ENCODE results near the gene TOM1L1. TPM values are rescaled to one million over a fixed set of nuclear protein-coding genes. Genes with fewer than 3 reads are reported as not detected.

The TOM1L1 gene
- total RNA-seq, 1 experiment from 2014 or later, result 44.6 TPM

GRCh38 chr17:54983260-54983659 is 82.6 kb downstream of the TOM1L1 start:
- Mint-ChIP-seq H3K9me3 (peaks cover 16 to 19% of the 10 kb centered on the region in 2 experiments), H3K27me3 (ENCODE audit: low read depth) (no peaks in the 10 kb centered on the region), H3K36me3 (ENCODE audit: insufficient read depth in 1 of 3, low read depth in 3 of 3) (peaks cover 7 to 25% (median 16%) of the 10 kb centered on the region in 3 experiments; a peak in 6 of 7 replicates), H3K4me3 (no peak overlapping the region), H3K4me1 (no peaks in the 10 kb centered on the region), H3K27ac (no peak overlapping the region)
- Histone ChIP-seq H3K18ac (ENCODE audit: insufficient read length, low read depth, low read length) (no peak overlapping the region), H2BK12ac (ENCODE audit: insufficient read length, low read depth, low read length) (no peak overlapping the region), H2BK5ac (ENCODE audit: insufficient read length, low read length) (no peak overlapping the region), H3K23ac (ENCODE audit: insufficient read length, low read depth, low read length) (no peak overlapping the region), H2AFZ (ENCODE audit: low read length) (no peak overlapping the region), H2BK15ac (ENCODE audit: low read depth, low read length) (no peak overlapping the region), H3K79me2 (ENCODE audit: insufficient read depth, low read length) (no peaks in the 10 kb centered on the region), H3K27me3 (ENCODE audit: insufficient read depth, low read length) (no peaks in the 10 kb centered on the region), H3K23me2 (ENCODE audit: insufficient read length, low read depth, low read length, poor library complexity, severe bottlenecking) (no peaks in the 10 kb centered on the region), H3K4ac (ENCODE audit: low read depth, low read length) (no peak overlapping the region), H3T11ph (ENCODE audit: low read length) (no peak overlapping the region), H3K56ac (ENCODE audit: insufficient read length, low read depth, low read length) (no peak overlapping the region), H3K9me3 (ENCODE audit: control insufficient read depth, low read depth, low read length) (peaks cover 7% of the 10 kb centered on the region), H2AK5ac (ENCODE audit: insufficient read length, low read length) (no peak overlapping the region), H2BK20ac (ENCODE audit: low read depth, low read length, poor library complexity, severe bottlenecking) (no peak overlapping the region), H3K27ac (ENCODE audit: insufficient read length, low read depth, low read length) (no peak overlapping the region), H4K91ac (ENCODE audit: insufficient read length, low read depth, low read length) (no peak overlapping the region), H4K8ac (replicated peaks; ENCODE audit: insufficient read length, low read depth, low read length) (no peak overlapping the region), H3K9ac (ENCODE audit: extremely low read depth, insufficient read length, low read length) (no peak overlapping the region), H3K79me1 (ENCODE audit: insufficient read depth, low read depth, low read length, poor library complexity, severe bottlenecking) (no peaks in the 10 kb centered on the region), H3K4me1 (ENCODE audit: insufficient read depth, low read length) (no peaks in the 10 kb centered on the region), H2BK120ac (ENCODE audit: low read depth, low read length, poor library complexity, severe bottlenecking) (no peak overlapping the region), H4K20me1 (ENCODE audit: control insufficient read depth, insufficient read depth, insufficient read length) (no peaks in the 10 kb centered on the region), H3K4me2 (ENCODE audit: insufficient read depth, insufficient read length, low read length) (no peak overlapping the region), H4K5ac (ENCODE audit: insufficient read length, low read depth, low read length) (no peak overlapping the region), H3K14ac (ENCODE audit: insufficient read depth, low read length) (no peak overlapping the region)
- no peak for TF ChIP-seq CTCF (conservative IDR thresholded peaks at IDR 0.05)
- no peak for DNase-seq
